IMR-90 (cell line): ENCODE measurements around the gene ATP5MC3. TPM values are rescaled to one million over a fixed set of nuclear protein-coding genes. Genes with fewer than 3 reads are reported as not detected.

Experiments
- ATAC-seq: fragments of 200-7000 bp; cut with Tn5 transposase; 2 replicates; pipeline ENCODE4 v1.9.1; 2020; ENCODE audit warnings: low read depth, mild to moderate bottlenecking, moderate library complexity
- BruUV-seq: library from RNA; stranded (reverse); fragments of 400-500 nt; replicated peaks from 2 replicates; lab custom pipeline; 2021; lab: Mats Ljungman, UMichigan
- CTCF ChIA-PET: fragments of 300-600 bp; formaldehyde crosslinking; extraction: SDS; loops from one replicate; lab custom pipeline; 2021; ENCODE audit warnings: antibody characterized with exemption; lab: Yijun Ruan, JAX
- POLR2A ChIA-PET: fragments of 300-600 bp; sonication (Branson Sonifier 250); formaldehyde crosslinking; loops from one replicate; lab custom pipeline; 2022; ENCODE audit warnings: antibody characterized with exemption; ENCODE audit not compliant: unreplicated experiment; lab: Charles Lee
- DNase-seq: peaks from one replicate; pipeline ENCODE4 v3.0.0; 2013
- H2AFZ ChIP-seq: replicated peaks from 2 replicates; pipeline ENCODE3; 2013; ENCODE audit warnings: low read length, mild to moderate bottlenecking; ENCODE audit not compliant: poor library complexity
- H2AK5ac ChIP-seq: 2 replicates; pipeline ENCODE4 v1.6.1; 2013; ENCODE audit warnings: low read depth, low read length, inconsistent platforms
- H2AK9ac ChIP-seq: replicated peaks from 2 replicates; pipeline ENCODE3; 2013; ENCODE audit warnings: mild to moderate bottlenecking, low read depth, low read length, moderate library complexity; ENCODE audit not compliant: poor library complexity
- H2BK120ac ChIP-seq: 2 replicates; pipeline ENCODE4 v1.6.1; 2013; ENCODE audit warnings: low read depth, low read length, inconsistent platforms
- H2BK15ac ChIP-seq: 3 replicates; pipeline ENCODE4 v1.6.1; 2013; ENCODE audit warnings: low read depth, low read length, inconsistent platforms
- H2BK20ac ChIP-seq: 2 replicates; pipeline ENCODE4 v1.6.1; 2013; ENCODE audit warnings: low read depth, mild to moderate bottlenecking, inconsistent platforms, low read length, moderate library complexity
- H2BK5ac ChIP-seq: 2 replicates; pipeline ENCODE4 v1.6.1; 2013; ENCODE audit warnings: mild to moderate bottlenecking, low read depth, low read length, inconsistent platforms; ENCODE audit not compliant: poor library complexity, severe bottlenecking
- H3K14ac ChIP-seq: replicated peaks from 2 replicates; pipeline ENCODE4 v1.6.1; 2013; ENCODE audit warnings: low read depth, low read length, inconsistent platforms
- H3K18ac ChIP-seq: 2 replicates; pipeline ENCODE4 v1.6.1; 2013; ENCODE audit warnings: low read depth, low read length, control low read depth
- H3K23ac ChIP-seq: 2 replicates; pipeline ENCODE4 v1.6.1; 2013; ENCODE audit warnings: low read depth, low read length, inconsistent platforms
- H3K27ac ChIP-seq: 2 replicates; pipeline ENCODE4 v1.5.1; 2013; ENCODE audit warnings: mild to moderate bottlenecking, control low read depth, low read length; ENCODE audit not compliant: insufficient read depth
- H3K27me3 ChIP-seq: 2 replicates; pipeline ENCODE4 v1.6.1; 2013; ENCODE audit warnings: low read length; ENCODE audit not compliant: control insufficient read depth, insufficient read depth
- H3K36me3 ChIP-seq: 2 replicates; pipeline ENCODE4 v1.6.1; 2013; ENCODE audit warnings: low read length, mixed read lengths; ENCODE audit not compliant: control insufficient read depth, insufficient read depth
- H3K4ac ChIP-seq: 2 replicates; pipeline ENCODE4 v1.6.1; 2013; ENCODE audit warnings: low read depth, low read length, inconsistent platforms
- H3K4me1 ChIP-seq: 2 replicates; pipeline ENCODE4 v1.6.1; 2013; ENCODE audit warnings: low read length, mixed read lengths; ENCODE audit not compliant: control insufficient read depth, insufficient read depth
- H3K4me2 ChIP-seq: 2 replicates; pipeline ENCODE4 v1.6.1; 2013; ENCODE audit warnings: low read depth, mild to moderate bottlenecking, control low read depth, low read length, moderate library complexity
- H3K4me3 ChIP-seq: 2 replicates; pipeline ENCODE4 v1.5.1; 2013; ENCODE audit warnings: low read depth, mild to moderate bottlenecking, control low read depth, low read length, moderate library complexity; ENCODE audit not compliant: insufficient read depth
- H3K56ac ChIP-seq: 2 replicates; pipeline ENCODE4 v1.6.1; 2013; ENCODE audit warnings: low read length, inconsistent platforms; ENCODE audit not compliant: insufficient read depth; ENCODE audit errors: extremely low read depth
- H3K79me1 ChIP-seq, 2 experiments: 2 replicates each; pipeline ENCODE4 v1.6.1; 2013; ENCODE audit warnings: low read length in 2 of 2, inconsistent platforms in 1 of 2, low read depth in 1 of 2
- H3K9ac ChIP-seq: 2 replicates; pipeline ENCODE4 v1.6.1; 2013; ENCODE audit warnings: low read depth, low read length, control low read depth
- H3K9me1 ChIP-seq: 2 replicates; pipeline ENCODE4 v1.6.1; 2013; ENCODE audit warnings: low read length, inconsistent platforms; ENCODE audit not compliant: insufficient read depth
- H3K9me3 ChIP-seq: 2 replicates; pipeline ENCODE4 v1.6.1; 2013; ENCODE audit warnings: low read length; ENCODE audit not compliant: control insufficient read depth, insufficient read depth
- H4K20me1 ChIP-seq: 2 replicates; pipeline ENCODE4 v1.6.1; 2013; ENCODE audit warnings: low read length, inconsistent platforms; ENCODE audit not compliant: insufficient read depth
- H4K5ac ChIP-seq: 2 replicates; pipeline ENCODE4 v1.6.1; 2013; ENCODE audit warnings: mild to moderate bottlenecking, low read depth, low read length, control low read depth
- H4K8ac ChIP-seq, 2 experiments: 2 replicates each; pipeline ENCODE4 v1.6.1; 2013; ENCODE audit warnings: low read depth in 2 of 2, low read length in 2 of 2, control low read depth in 1 of 2, inconsistent platforms in 1 of 2
- H4K91ac ChIP-seq: 2 replicates; pipeline ENCODE4 v1.6.1; 2013; ENCODE audit warnings: low read depth, low read length, inconsistent platforms; ENCODE audit not compliant: insufficient read depth
- CHD1 ChIP-seq: IDR thresholded peaks from 2 replicates; pipeline ENCODE4 v1.6.1; 2012; ENCODE audit warnings: low read depth, low read length, improper control_type of control experiment
- FOS ChIP-seq: fragments of 150-350 bp; IDR thresholded peaks from 2 replicates; pipeline ENCODE4 v1.6.1; 2016; ENCODE audit warnings: low read depth, low read length
- dilution Hi-C: fragments of 300-500 bp; cut with HindIII; formaldehyde crosslinking; loops from one replicate; pipeline ENCODE4 v1.14.3; 2018; ENCODE audit warnings: low sequenced_read_pairs; ENCODE audit not compliant: unreplicated experiment
- in situ Hi-C: fragments of 300-500 bp; cut with MboI; formaldehyde crosslinking; loops from 3 replicates; pipeline ENCODE4 v1.14.3; 2019; ENCODE audit warnings: low sequenced_read_pairs, inconsistent platforms, mixed read lengths
- intact Hi-C: fragments of 100-400 bp; cut with micrococcal nuclease; formaldehyde crosslinking; loops from 2 replicates; pipeline ENCODE4 v1.10.0; 2022
- polyA plus RNA-seq, 3 experiments: library from polyadenylated mRNA; depleted of rRNA; stranded (reverse); fragments of >200 nt; gene quantifications; 2 replicates each; pipeline ENCODE4 v1.2.3, GENCODE V29; 2012; ENCODE audit warnings: low replicate concordance in 1 of 3
- total RNA-seq: library from RNA; depleted of rRNA; stranded (reverse); fragments of >200 nt; gene quantifications from 2 replicates; pipeline ENCODE4 v1.2.3, GENCODE V29; 2012

The ATP5MC3 gene
- total and polyA plus RNA-seq, 2 of the 4 experiments (the other 2 are of a cell fraction) = 167 to 365 TPM

- ATAC-seq = no peak
- POLR2A ChIA-PET = no interaction called here
Observed at GRCh38 chr2:175136334-175137215, 44.9 kb downstream of the ATP5MC3 start.

More at GRCh38 chr2:175136334-175137215, 44.9 kb downstream of the ATP5MC3 start:
- Histone ChIP-seq H2BK15ac (no peak overlapping the region), H3K56ac (no peak overlapping the region), H2AK9ac (no peak overlapping the region), H2AFZ (no peak overlapping the region), H3K4me1 (no peaks in the 10 kb centered on the region), H2AK5ac (no peak overlapping the region), H3K9ac (no peak overlapping the region), H3K36me3 (0 out of 2 replicates have a peak, but pooled peaks cover 2% of the 10 kb centered on the region), H3K4me2 (no peak overlapping the region), H2BK5ac (no peak overlapping the region), H3K4ac (no peak overlapping the region), H3K18ac (no peak overlapping the region), H3K9me1 (no peaks in the 10 kb centered on the region), H4K20me1 (peaks cover 11% of the 10 kb centered on the region; the same call in 1 of the 2 replicates), H3K23ac (no peak overlapping the region), H3K27ac (no peak overlapping the region), H3K27me3 (no peaks in the 10 kb centered on the region), H4K5ac (no peak overlapping the region), H3K14ac (no peak overlapping the region), H2BK120ac (no peak overlapping the region), H3K4me3 (no peak overlapping the region), H2BK20ac (no peak overlapping the region), H3K9me3 (no peaks in the 10 kb centered on the region), H3K79me1 (peaks cover 23 to 29% of the 10 kb centered on the region in 2 experiments), H4K91ac (no peak overlapping the region), H4K8ac (no peak overlapping the region)
- intact Hi-C loops = no loop called here
- CTCF ChIA-PET = interaction anchor here (0.9 kb wide), 1 partner anchor 11 kb away, joined by 3 read pairs; no protein-coding TSS in a partner anchor
- DNase-seq = no peak
- BruUV-seq = no TSS peak
- in situ Hi-C loops = no loop called here
- TF ChIP-seq FOS (no peak), CHD1 (no peak)
- dilution Hi-C loops = no loop called here
